ENCODE data around the gene PNLIP. TPM values are rescaled to one million over a fixed set of nuclear protein-coding genes. Genes with fewer than 3 reads are reported as not detected.

Gene PNLIP
- total RNA-seq, 2 experiments from 2014 or later = not detected

- Mint-ChIP-seq H3K9me3 (no peaks in the 10 kb centered on the region), H3K4me3 (no peak overlapping the region), H3K4me1 (ENCODE audit: low read depth) (no peaks in the 10 kb centered on the region), H3K27ac (no peak overlapping the region), H3K27me3 (peaks cover 7% of the 10 kb centered on the region), H3K36me3 (ENCODE audit: low read depth) (no peaks in the 10 kb centered on the region)
- H3K27me3 ChIP-seq (ENCODE audit: control insufficient read depth in 1 of 2, insufficient read depth in 2 of 2, low read length in 2 of 2) = peaks cover 0 to 2% of the 10 kb centered on the region in 2 experiments
- POLR2A ChIA-PET = no interaction called here
- no peak for ATAC-seq (ENCODE audit: poor library complexity)
- intact Hi-C loops (cut with DNase I, micrococcal nuclease) = no loop called here
- no peak overlapping the region for H3K27ac ChIP-seq (ENCODE audit: low read depth in 1 of 2, low read length in 2 of 2)
- no peaks in the 10 kb centered on the region for H3K9me3 ChIP-seq (ENCODE audit: control insufficient read depth in 1 of 2, insufficient read depth in 1 of 2, low read length in 2 of 2)
- H3K4me1 ChIP-seq (ENCODE audit: insufficient read depth, low read length) = no peaks in the 10 kb centered on the region
- no peaks in the 10 kb centered on the region for H3K36me3 ChIP-seq (ENCODE audit: insufficient read depth, low read length)
- TF ChIP-seq, protein P1, sequence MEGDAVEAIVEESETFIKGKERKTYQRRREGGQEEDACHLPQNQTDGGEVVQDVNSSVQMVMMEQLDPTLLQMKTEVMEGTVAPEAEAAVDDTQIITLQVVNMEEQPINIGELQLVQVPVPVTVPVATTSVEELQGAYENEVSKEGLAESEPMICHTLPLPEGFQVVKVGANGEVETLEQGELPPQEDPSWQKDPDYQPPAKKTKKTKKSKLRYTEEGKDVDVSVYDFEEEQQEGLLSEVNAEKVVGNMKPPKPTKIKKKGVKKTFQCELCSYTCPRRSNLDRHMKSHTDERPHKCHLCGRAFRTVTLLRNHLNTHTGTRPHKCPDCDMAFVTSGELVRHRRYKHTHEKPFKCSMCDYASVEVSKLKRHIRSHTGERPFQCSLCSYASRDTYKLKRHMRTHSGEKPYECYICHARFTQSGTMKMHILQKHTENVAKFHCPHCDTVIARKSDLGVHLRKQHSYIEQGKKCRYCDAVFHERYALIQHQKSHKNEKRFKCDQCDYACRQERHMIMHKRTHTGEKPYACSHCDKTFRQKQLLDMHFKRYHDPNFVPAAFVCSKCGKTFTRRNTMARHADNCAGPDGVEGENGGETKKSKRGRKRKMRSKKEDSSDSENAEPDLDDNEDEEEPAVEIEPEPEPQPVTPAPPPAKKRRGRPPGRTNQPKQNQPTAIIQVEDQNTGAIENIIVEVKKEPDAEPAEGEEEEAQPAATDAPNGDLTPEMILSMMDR (IDR thresholded peaks at IDR 0.05) = no peak
- H3K4me3 ChIP-seq (ENCODE audit: low read length) = no peak overlapping the region
- CTCF ChIA-PET = interaction anchor here (0.7 kb wide), 1 partner anchor 165 kb away, joined by 3 read pairs; no protein-coding TSS in a partner anchor
- DNase-seq = no peak
Measured at GRCh38 chr10:116593139-116593740, 47.5 kb downstream of the PNLIP start.

DNA sequence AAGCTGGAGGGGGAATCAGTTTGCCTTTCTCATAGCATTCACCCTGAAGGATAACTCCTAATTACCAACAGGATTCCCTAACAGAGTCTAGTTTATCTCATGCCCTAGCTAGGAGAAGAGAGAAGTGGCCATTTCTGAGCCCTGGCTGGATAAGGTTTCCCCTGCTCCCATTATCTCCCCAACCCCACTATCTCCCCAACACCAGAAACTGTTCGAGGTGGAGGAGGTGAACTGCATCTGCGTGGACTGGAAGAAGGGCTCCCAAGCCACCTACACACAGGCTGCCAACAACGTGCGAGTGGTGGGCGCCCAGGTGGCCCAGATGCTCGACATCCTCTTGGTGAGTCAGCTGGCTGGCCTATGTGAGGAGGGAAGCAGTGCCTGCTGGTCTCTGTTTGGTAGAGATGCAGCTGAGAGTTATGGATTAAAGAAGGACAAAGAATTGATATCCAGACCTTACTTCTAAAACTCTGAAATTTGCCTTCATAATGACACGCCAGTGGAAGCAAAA is 48.8 kb downstream of the PNLIP start:
- H3K4me3 ChIP-seq (ENCODE audit: low read length) = no peak overlapping the region
- no peaks in the 10 kb centered on the region for H3K36me3 ChIP-seq (ENCODE audit: insufficient read depth, low read length)
- Mint-ChIP-seq H3K36me3 (ENCODE audit: low read depth) (no peaks in the 10 kb centered on the region), H3K9me3 (no peaks in the 10 kb centered on the region), H3K4me3 (no peak overlapping the region), H3K27ac (no peak overlapping the region), H3K27me3 (peaks cover 7% of the 10 kb centered on the region), H3K4me1 (ENCODE audit: low read depth) (no peaks in the 10 kb centered on the region)
- intact Hi-C loops (cut with DNase I, micrococcal nuclease) = no loop called here
- H3K27ac ChIP-seq (ENCODE audit: low read depth in 1 of 2, low read length in 2 of 2) = no peak overlapping the region
- H3K4me1 ChIP-seq (ENCODE audit: insufficient read depth, low read length) = no peaks in the 10 kb centered on the region
- CTCF ChIA-PET = interaction anchor here (0.6 kb wide), 1 partner anchor 88 kb away, joined by 3 read pairs; no protein-coding TSS in a partner anchor
- POLR2A ChIA-PET = no interaction called here
- H3K9me3 ChIP-seq (ENCODE audit: control insufficient read depth in 1 of 2, insufficient read depth in 1 of 2, low read length in 2 of 2) = no peaks in the 10 kb centered on the region
- ATAC-seq (ENCODE audit: poor library complexity) (no peak), DNase-seq (no peak)
- H3K27me3 ChIP-seq (ENCODE audit: control insufficient read depth in 1 of 2, insufficient read depth in 2 of 2, low read length in 2 of 2) = no peaks in the 10 kb centered on the region
- TF ChIP-seq, protein P1 (IDR thresholded peaks at IDR 0.05) = no peak

- no peaks in the 10 kb centered on the region for H3K36me3 ChIP-seq (ENCODE audit: insufficient read depth, low read length)
- H3K4me1 ChIP-seq (ENCODE audit: insufficient read depth, low read length) = no peaks in the 10 kb centered on the region
- no peak overlapping the region for H3K27ac ChIP-seq (ENCODE audit: low read depth in 1 of 2, low read length in 2 of 2)
- Mint-ChIP-seq H3K27ac (no peak overlapping the region), H3K4me1 (ENCODE audit: low read depth) (no peaks in the 10 kb centered on the region), H3K36me3 (ENCODE audit: low read depth) (no peaks in the 10 kb centered on the region), H3K4me3 (no peak overlapping the region), H3K27me3 (no peaks in the 10 kb centered on the region), H3K9me3 (no peaks in the 10 kb centered on the region)
- H3K27me3 ChIP-seq (ENCODE audit: control insufficient read depth in 1 of 2, insufficient read depth in 2 of 2, low read length in 2 of 2) = no peaks in the 10 kb centered on the region
- no peaks in the 10 kb centered on the region for H3K9me3 ChIP-seq (ENCODE audit: control insufficient read depth in 1 of 2, insufficient read depth in 1 of 2, low read length in 2 of 2)
- ATAC-seq (ENCODE audit: poor library complexity) (no peak), DNase-seq (no peak)
- intact Hi-C loops (cut with DNase I, micrococcal nuclease) = no loop called here
- no peak overlapping the region for H3K4me3 ChIP-seq (ENCODE audit: low read length)
- CTCF ChIA-PET = no interaction called here
- TF ChIP-seq, protein P1 (IDR thresholded peaks at IDR 0.05) = no peak
- POLR2A ChIA-PET = no interaction called here
Measured at GRCh38 chr10:116596062-116596461, 50.3 kb downstream of the PNLIP start.

All from CD4-positive, alpha-beta T cell (primary cell).